Mesenchymal stem cell (in vitro differentiated cells and primary cell): ENCODE results near the gene KANSL3.

ENCODE experiments used
- DNase-seq: peaks from one replicate; pipeline ENCODE4 v3.0.0-alpha.2; 2013
- H2AFZ ChIP-seq: one replicate; pipeline ENCODE4 v1.6.1; 2013; ENCODE audit warnings: low read depth, mild to moderate bottlenecking, control low read depth, inconsistent platforms, low read length, moderate library complexity
- H2AK5ac ChIP-seq: 2 replicates; pipeline ENCODE4 v1.6.1; 2013; ENCODE audit warnings: low read length, moderate library complexity, mild to moderate bottlenecking, inconsistent platforms; ENCODE audit not compliant: severe bottlenecking
- H2BK120ac ChIP-seq: one replicate; pipeline ENCODE4 v1.6.1; 2013; ENCODE audit warnings: low read depth, mild to moderate bottlenecking, inconsistent platforms, low read length, moderate library complexity
- H2BK12ac ChIP-seq, 2 experiments: one replicate each; pipeline ENCODE4 v1.6.1; 2013; ENCODE audit warnings: inconsistent platforms in 2 of 2, low read length in 2 of 2, mild to moderate bottlenecking in 2 of 2, moderate library complexity in 2 of 2, control low read depth in 1 of 2
- H2BK15ac ChIP-seq: one replicate; pipeline ENCODE4 v1.6.1; 2013; ENCODE audit warnings: mild to moderate bottlenecking, low read depth, inconsistent platforms; ENCODE audit not compliant: poor library complexity, severe bottlenecking
- H2BK5ac ChIP-seq: 2 replicates; pipeline ENCODE4 v1.6.1; 2013; ENCODE audit warnings: low read depth, mild to moderate bottlenecking, low read length, control low read depth, inconsistent platforms; ENCODE audit not compliant: poor library complexity, severe bottlenecking
- H3K14ac ChIP-seq, 2 experiments: one replicate each; pipeline ENCODE4 v1.6.1; 2013; ENCODE audit warnings: inconsistent platforms in 2 of 2, low read length in 2 of 2, control low read depth in 1 of 2, mild to moderate bottlenecking in 1 of 2, moderate library complexity in 1 of 2
- H3K18ac ChIP-seq, 2 experiments: one replicate each; pipeline ENCODE4 v1.6.1; 2013; ENCODE audit warnings: inconsistent platforms in 2 of 2, low read length in 2 of 2, control low read depth in 1 of 2, low read depth in 1 of 2, mild to moderate bottlenecking in 1 of 2
- H3K23ac ChIP-seq, 2 experiments: one replicate each; pipeline ENCODE4 v1.6.1; 2013; ENCODE audit warnings: inconsistent platforms in 2 of 2, low read length in 2 of 2, mild to moderate bottlenecking in 2 of 2, moderate library complexity in 2 of 2, control low read depth in 1 of 2
- H3K27ac ChIP-seq: 2 replicates; pipeline ENCODE4 v1.5.1; 2013; ENCODE audit warnings: mild to moderate bottlenecking, moderate library complexity, low read length, control low read depth, inconsistent platforms; ENCODE audit not compliant: poor library complexity, severe bottlenecking
- H3K27me3 ChIP-seq, 2 experiments: 2 replicates each; pipeline versions ENCODE4 v1.6.1 to v1.7.0; 2013; ENCODE audit warnings: low read length in 2 of 2, mild to moderate bottlenecking in 2 of 2, moderate library complexity in 2 of 2, control low read depth in 1 of 2, inconsistent platforms in 1 of 2; ENCODE audit not compliant: control insufficient read depth in 1 of 2, insufficient read depth in 1 of 2
- H3K36me3 ChIP-seq, 2 experiments: 2 replicates each; pipeline versions ENCODE4 v1.6.1 to v1.7.0; 2013; ENCODE audit warnings: low read length in 2 of 2, control low read depth in 1 of 2, inconsistent platforms in 1 of 2, low read depth in 1 of 2, mild to moderate bottlenecking in 1 of 2; ENCODE audit not compliant: insufficient read depth in 2 of 2, control insufficient read depth in 1 of 2
- H3K4ac ChIP-seq, 2 experiments: one replicate each; pipeline ENCODE4 v1.6.1; 2013; ENCODE audit warnings: inconsistent platforms in 2 of 2, low read length in 2 of 2, mild to moderate bottlenecking in 2 of 2, moderate library complexity in 2 of 2, control low read depth in 1 of 2, low read depth in 1 of 2
- H3K4me1 ChIP-seq: 2 replicates; pipeline ENCODE4 v1.6.1; 2013; ENCODE audit warnings: low read depth, low read length, control low read depth; ENCODE audit not compliant: control insufficient read depth, insufficient read depth
- H3K4me2 ChIP-seq: 2 replicates; pipeline ENCODE4 v1.6.1; 2013; ENCODE audit warnings: low read length, mild to moderate bottlenecking, inconsistent platforms; ENCODE audit not compliant: poor library complexity, severe bottlenecking
- H3K4me3 ChIP-seq, 2 experiments: 2 replicates each; pipeline versions ENCODE4 v1.5.1 to v1.7.0; 2013; ENCODE audit warnings: low read length in 2 of 2, mild to moderate bottlenecking in 2 of 2, control low read depth in 1 of 2, low read depth in 1 of 2; ENCODE audit not compliant: insufficient read depth in 1 of 2
- H3K79me1 ChIP-seq: replicated peaks from 2 replicates; pipeline ENCODE4 v1.6.1; 2013; ENCODE audit warnings: mild to moderate bottlenecking, control low read depth, low read length, inconsistent platforms; ENCODE audit not compliant: poor library complexity, severe bottlenecking
- H3K9ac ChIP-seq: 2 replicates; pipeline ENCODE4 v1.7.0; 2013; ENCODE audit warnings: mild to moderate bottlenecking, low read length, moderate library complexity
- H3K9me3 ChIP-seq: 2 replicates; pipeline ENCODE4 v1.7.0; 2013; ENCODE audit warnings: mild to moderate bottlenecking, low read length; ENCODE audit not compliant: control insufficient read depth
- H4K8ac ChIP-seq: one replicate; pipeline ENCODE4 v1.6.1; 2013; ENCODE audit warnings: inconsistent platforms, mild to moderate bottlenecking, low read length, moderate library complexity
- H4K91ac ChIP-seq: one replicate; pipeline ENCODE4 v1.6.1; 2013; ENCODE audit warnings: mild to moderate bottlenecking, low read length, inconsistent platforms
- WGBS: methylation state at CpG from one replicate; pipeline ENCODE4 v1.1.7; 2013; ENCODE audit warnings: mixed read lengths; 5-methylcytosine and 5-hydroxymethylcytosine counted together

The KANSL3 gene

DNA sequence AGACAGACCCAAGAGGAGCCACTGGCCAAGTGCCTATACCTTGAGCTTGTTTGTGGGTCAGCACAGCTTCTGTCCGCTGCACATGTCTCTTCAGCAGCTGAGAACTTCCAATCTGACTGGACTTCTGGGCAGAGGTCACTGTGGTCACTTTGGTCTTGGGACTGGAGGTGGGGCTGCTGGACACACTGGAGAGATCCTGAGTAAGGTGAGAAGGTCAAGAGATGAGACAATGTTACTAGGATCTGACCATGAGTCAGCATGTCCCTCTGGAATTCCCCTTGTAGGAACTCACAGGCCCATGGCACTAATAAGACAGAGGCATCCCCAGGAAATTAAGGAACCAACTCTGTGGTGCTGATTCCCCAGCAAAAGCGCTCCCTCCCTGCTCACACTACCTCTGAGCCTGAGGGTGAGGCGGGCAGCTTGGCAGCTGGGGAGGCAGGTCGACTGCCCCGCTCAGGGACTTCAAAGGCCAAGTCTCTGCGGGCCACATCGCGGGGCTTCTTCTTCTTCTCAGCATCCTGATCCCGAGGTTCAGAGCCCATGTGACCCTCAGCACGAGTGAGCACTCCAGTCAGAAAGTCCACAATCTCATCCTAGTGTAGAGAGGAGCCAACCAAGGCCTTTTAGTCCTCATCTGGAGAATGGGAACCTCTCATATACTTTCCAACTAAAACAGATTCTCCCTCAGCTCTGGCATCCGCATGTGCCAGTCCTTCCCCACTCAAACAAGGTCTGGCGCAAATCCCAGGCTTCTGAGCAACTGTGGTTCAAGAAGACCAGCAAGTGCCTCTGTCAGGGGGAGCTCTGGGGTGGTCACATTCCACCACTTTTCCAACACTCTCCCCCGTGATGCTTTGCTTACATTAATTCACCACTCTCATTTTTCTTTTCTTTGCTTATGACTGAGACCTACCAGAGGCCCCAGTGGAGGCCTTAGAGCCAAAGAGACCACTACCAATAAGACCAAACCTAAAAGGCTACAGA, 29.4 kb downstream of the KANSL3 start:
- Histone ChIP-seq H3K23ac (no peak overlapping the region), H3K79me1 (peaks cover 47% of the 10 kb centered on the region), H2BK5ac (no peak overlapping the region), H3K4me2 (no peak overlapping the region), H2BK15ac (peak overlapping the region; percentile 34), H4K91ac (no peak overlapping the region), H3K36me3 (peaks cover 68 to 97% of the 10 kb centered on the region in 2 experiments), H2BK120ac (no peak overlapping the region), H3K27ac (no peak overlapping the region), H3K18ac (no peak overlapping the region), H3K9ac (no peak overlapping the region), H3K9me3 (no peaks in the 10 kb centered on the region), H3K4ac (no peak overlapping the region), H3K4me3 (peak overlapping the region in 1 of 2 experiments; percentile 15), H3K14ac (no peak overlapping the region), H2AK5ac (no peak overlapping the region), H2BK12ac (no peak overlapping the region), H2AFZ (no peak overlapping the region), H3K27me3 (no peaks in the 10 kb centered on the region), H3K4me1 (peaks cover 8% of the 10 kb centered on the region), H4K8ac (no peak overlapping the region)
- peak; percentile 81 for DNase-seq
- 92% methylated on average over 13 of the region's 13 CpGs for WGBS

DNA sequence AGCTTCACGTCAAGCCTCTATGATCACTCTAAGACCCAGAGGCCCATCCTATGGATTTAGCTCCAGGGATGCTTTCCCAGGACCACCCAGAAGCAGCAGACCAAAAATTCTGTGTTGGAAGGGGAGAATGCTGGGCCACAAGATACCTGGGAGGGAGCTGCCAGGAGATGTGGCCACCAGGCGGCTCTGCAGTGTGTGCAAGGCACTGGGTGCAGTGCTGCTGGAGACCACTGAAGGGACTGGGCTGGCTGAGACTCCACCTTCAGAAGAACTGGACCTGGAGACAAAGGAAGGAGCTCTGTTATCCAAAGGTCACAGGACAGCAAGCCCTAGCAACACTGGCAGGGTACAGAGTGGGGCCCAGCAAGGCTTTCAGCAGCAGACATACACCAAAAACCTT, 34.0 kb downstream of the KANSL3 start:
- Histone ChIP-seq H3K4me3 (no peak overlapping the region), H2BK120ac (no peak overlapping the region), H2AK5ac (no peak overlapping the region), H2AFZ (no peak overlapping the region), H3K14ac (no peak overlapping the region), H4K8ac (no peak overlapping the region), H3K27me3 (no peaks in the 10 kb centered on the region), H3K36me3 (peaks cover 64 to 99% of the 10 kb centered on the region in 2 experiments), H3K23ac (no peak overlapping the region), H2BK15ac (no peak overlapping the region), H4K91ac (no peak overlapping the region), H3K27ac (no peak overlapping the region), H3K4me1 (peaks cover 8% of the 10 kb centered on the region), H3K18ac (no peak overlapping the region), H2BK5ac (no peak overlapping the region), H3K4ac (no peak overlapping the region), H3K9ac (no peak overlapping the region), H3K9me3 (no peaks in the 10 kb centered on the region), H3K79me1 (peaks cover 41% of the 10 kb centered on the region), H3K4me2 (no peak overlapping the region), H2BK12ac (no peak overlapping the region)
- DNase-seq = no peak
- 98% methylated on average over 2 of the region's 2 CpGs for WGBS

DNA sequence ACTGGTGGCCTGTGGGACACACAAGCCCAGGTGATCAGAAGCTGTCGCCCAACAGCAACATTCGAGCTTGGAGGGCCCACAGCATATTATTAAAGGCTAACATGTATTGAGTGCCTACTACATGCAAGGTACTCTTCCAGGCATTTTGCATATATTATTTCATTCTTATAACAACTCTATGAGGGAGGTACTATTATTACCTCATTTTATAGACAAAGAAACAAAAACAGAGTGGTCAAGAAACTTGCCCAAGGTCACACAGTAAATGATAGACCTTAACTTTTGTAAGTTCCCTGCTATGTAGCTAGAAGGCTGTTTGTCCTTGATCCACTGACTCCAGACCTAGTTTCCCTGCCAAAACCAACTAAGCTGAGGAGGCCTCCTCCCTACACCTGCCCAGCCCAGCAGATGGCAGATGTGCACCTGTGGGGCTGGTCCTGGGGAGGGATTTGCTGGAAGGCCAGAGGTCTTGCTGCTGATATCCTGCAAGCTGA, 35.7 kb downstream of the KANSL3 start:
- H3K27me3 ChIP-seq = no peaks in the 10 kb centered on the region
- no peak overlapping the region for H2BK12ac ChIP-seq
- no peak overlapping the region for H2AK5ac ChIP-seq
- H3K4me1 ChIP-seq = no peaks in the 10 kb centered on the region
- H2BK120ac ChIP-seq = no peak overlapping the region
- H3K27ac ChIP-seq = no peak overlapping the region
- no peak overlapping the region for H4K8ac ChIP-seq
- H3K9ac ChIP-seq = no peak overlapping the region
- no peak overlapping the region for H3K14ac ChIP-seq
- no peak overlapping the region for H3K4me2 ChIP-seq
- H2AFZ ChIP-seq = no peak overlapping the region
- no peak overlapping the region for H2BK5ac ChIP-seq
- DNase-seq = no peak
- no peak overlapping the region for H2BK15ac ChIP-seq
- no peak overlapping the region for H3K18ac ChIP-seq
- H3K4me3 ChIP-seq = no peak overlapping the region
- H3K36me3 ChIP-seq = peaks cover 54 to 97% of the 10 kb centered on the region in 2 experiments
- no peaks in the 10 kb centered on the region for H3K9me3 ChIP-seq
- peaks cover 33% of the 10 kb centered on the region for H3K79me1 ChIP-seq
- no peak overlapping the region for H3K23ac ChIP-seq
- H3K4ac ChIP-seq = no peak overlapping the region
- no peak overlapping the region for H4K91ac ChIP-seq
- no CpG with 5 or more reads among the region's 2 CpGs for WGBS
